GM19372 (cell line): ENCODE results near the gene CCNO.

Source experiments
- ATAC-seq: cut with Tn5 transposase; IDR thresholded peaks from one replicate; pipeline ENCODE4 v1.9.1; 2021; ENCODE audit warnings: mild to moderate bottlenecking, low read depth, moderate library complexity; ENCODE audit not compliant: unreplicated experiment

CCNO gene

DNA sequence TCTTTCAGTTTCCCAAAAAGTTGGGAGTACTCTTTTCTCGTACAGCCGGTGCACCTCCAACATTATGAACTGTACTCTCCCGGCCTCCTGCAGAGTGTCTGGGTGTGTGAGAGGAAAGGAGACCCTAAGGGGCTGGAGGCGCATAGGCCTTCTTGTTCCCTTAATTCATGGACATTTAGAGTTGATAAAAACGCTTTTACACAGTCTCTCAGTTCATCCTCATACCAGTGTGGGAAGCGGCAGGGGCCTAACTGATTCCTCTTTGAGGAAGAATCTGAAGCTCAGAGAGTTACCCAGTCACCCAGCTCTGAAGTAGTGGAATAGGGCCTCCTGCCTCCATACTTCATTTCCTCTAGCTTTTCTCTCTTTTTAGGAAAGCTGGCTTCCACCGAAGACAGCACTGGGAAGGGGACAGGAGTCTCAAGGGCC, 9.6 kb downstream of the CCNO start:
- no peak for ATAC-seq

GRCh38 chr5:55222985-55223811, 10.2 kb downstream of the CCNO start:
- ATAC-seq, result no peak

- ATAC-seq, result no peak
Observed at GRCh38 chr5:55222092-55222984, 11.1 kb downstream of the CCNO start.

GRCh38 chr5:55220433-55221185, 12.8 kb downstream of the CCNO start:
- no peak for ATAC-seq

- no peak for ATAC-seq
Observed at GRCh38 chr5:55219770-55220169, 13.6 kb downstream of the CCNO start.

DNA sequence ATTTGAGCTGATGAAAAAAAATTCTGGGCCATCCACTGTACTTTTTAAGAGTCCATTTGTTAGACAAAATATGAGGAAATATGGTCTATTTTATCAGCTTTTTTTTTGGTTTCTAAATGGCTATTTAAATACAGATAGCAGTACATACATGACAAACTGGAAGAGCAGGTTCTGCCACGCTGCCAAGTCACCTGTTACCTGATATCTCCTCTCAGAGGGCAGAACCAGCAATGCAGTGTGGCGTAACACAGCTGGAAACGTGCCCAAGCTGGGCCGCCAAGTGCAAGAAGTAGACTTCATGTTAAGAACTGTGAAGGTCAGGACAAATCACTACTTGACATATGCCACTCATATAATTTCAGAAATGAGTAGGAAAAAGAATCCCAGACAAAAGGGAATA, 14.4 kb downstream of the CCNO start:
- no peak for ATAC-seq

GRCh38 chr5:55211184-55211874, 22.1 kb downstream of the CCNO start:
- ATAC-seq, result no peak

GRCh38 chr5:55205001-55205400, 28.4 kb downstream of the CCNO start:
- no peak for ATAC-seq

- ATAC-seq, result no peak
Observed at GRCh38 chr5:55191165-55191564, 42.2 kb downstream of the CCNO start.

DNA sequence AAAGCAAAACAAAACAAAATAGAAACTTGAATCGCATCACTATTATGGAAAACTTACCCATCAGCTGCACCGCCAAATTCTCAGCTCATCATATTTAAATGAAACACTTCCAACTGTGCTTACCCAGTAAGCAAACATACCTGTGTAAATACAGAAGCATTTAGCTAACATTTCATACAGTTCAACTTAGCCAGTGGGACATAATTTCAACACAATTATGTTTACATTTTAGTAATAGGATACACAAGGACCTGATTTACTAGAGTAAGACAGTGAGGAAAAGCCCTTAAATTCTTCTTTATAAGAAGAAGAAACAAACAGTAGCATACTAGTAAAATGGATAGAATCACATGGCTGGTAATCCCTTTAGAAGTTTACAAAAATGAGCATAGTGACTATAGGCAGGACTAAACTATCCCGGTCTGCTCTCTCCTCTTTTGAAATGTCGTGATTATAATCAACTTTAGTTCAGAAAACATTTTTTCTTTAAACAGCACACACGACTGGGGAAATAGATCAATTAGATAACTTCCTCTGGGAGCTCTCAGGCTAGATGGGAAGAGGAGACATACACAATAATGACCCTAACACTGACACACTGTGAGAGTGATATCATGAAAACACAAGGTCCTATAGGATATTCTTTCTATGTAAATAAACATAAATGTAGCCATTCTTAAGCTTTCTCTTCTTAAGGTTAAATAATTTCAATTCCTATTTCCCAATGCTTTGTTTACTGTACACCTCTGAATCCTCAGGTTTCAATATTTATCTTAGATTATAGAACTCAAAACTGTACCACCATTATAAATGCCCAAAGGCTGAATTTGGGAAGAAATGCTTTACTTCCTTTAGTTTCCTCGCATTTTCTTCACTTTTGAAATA, 44.5 kb downstream of the CCNO start:
- ATAC-seq, result no peak

DNA sequence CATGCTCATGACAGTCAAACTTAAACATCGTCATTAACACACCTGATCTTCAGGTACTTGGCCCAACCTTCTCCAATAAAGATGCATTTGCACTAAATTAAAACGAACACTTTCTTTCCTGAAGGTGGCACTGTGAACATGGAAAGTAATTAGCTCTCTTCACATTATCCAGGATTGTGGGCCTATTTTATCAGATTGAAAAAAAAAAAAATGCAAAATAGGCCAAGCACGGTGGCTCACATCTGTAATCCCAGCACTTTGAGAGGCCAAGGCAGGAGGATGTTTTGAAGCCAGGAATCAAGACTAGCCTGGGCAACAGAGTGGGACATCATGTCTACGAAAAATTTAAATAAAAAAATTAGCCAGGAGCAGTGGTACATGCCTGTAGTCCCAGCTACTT, 46.0 kb downstream of the CCNO start:
- no peak for ATAC-seq
